Fibroblast of lung (primary cell): ENCODE data around the gene TGFB2. TPM values are rescaled to one million over a fixed set of nuclear protein-coding genes. Genes with fewer than 3 reads are reported as not detected.

Experiments used
- DNase-seq, 2 donors: peaks; one replicate each; pipeline versions ENCODE4 v3.0.0 to v3.0.0-alpha.2; 2010; ENCODE audit warnings: low read depth in 2 of 2
- H2AFZ ChIP-seq: 2 replicates; pipeline ENCODE4 v1.5.1; 2012; ENCODE audit warnings: low read length, control low read depth, inconsistent platforms
- H3K27ac ChIP-seq: 2 replicates; pipeline ENCODE4 v1.5.1; 2011; ENCODE audit warnings: low read length, control low read depth; ENCODE audit not compliant: insufficient read depth
- H3K27me3 ChIP-seq: 2 replicates; pipeline ENCODE4 v1.5.1; 2011; ENCODE audit warnings: mild to moderate bottlenecking, low read length; ENCODE audit not compliant: control insufficient read depth, insufficient read depth
- H3K36me3 ChIP-seq: 2 replicates; pipeline ENCODE4 v1.5.1; 2011; ENCODE audit warnings: low read length; ENCODE audit not compliant: control insufficient read depth, insufficient read depth
- H3K4me1 ChIP-seq: 2 replicates; pipeline ENCODE4 v1.5.1; 2011; ENCODE audit warnings: low read length; ENCODE audit not compliant: control insufficient read depth, insufficient read depth; ENCODE audit errors: extremely low read depth
- H3K4me2 ChIP-seq: 2 replicates; pipeline ENCODE4 v1.5.1; 2011; ENCODE audit warnings: low read length, control low read depth; ENCODE audit not compliant: insufficient read depth; ENCODE audit errors: extremely low read depth
- H3K4me3 ChIP-seq, 4 experiments: fragments of 200-600 bp in 1 of 4; sonication (generic) in 1 of 4; replicated peaks in 1 of 4; 2 replicates each; pipeline ENCODE4 v1.5.1; 2011 to 2016; ENCODE audit warnings: low read length in 4 of 4, low read depth in 3 of 4, mild to moderate bottlenecking in 3 of 4, control low read depth in 2 of 4, inconsistent platforms in 1 of 4, mixed read lengths in 1 of 4; ENCODE audit not compliant: insufficient read depth in 1 of 4; ENCODE audit errors: control extremely low read depth in 1 of 4
- H3K79me2 ChIP-seq: 2 replicates; pipeline ENCODE4 v1.5.1; 2012; ENCODE audit warnings: mild to moderate bottlenecking, low read length, inconsistent platforms; ENCODE audit not compliant: control insufficient read depth, insufficient read depth
- H3K9ac ChIP-seq: 2 replicates; pipeline ENCODE4 v1.5.1; 2011; ENCODE audit warnings: mild to moderate bottlenecking, low read length, control low read depth; ENCODE audit not compliant: insufficient read depth
- H3K9me3 ChIP-seq: 2 replicates; pipeline ENCODE4 v1.5.1; 2012; ENCODE audit warnings: low read depth, low read length; ENCODE audit not compliant: control insufficient read depth, insufficient read depth
- H4K20me1 ChIP-seq: 2 replicates; pipeline ENCODE4 v1.5.1; 2011; ENCODE audit warnings: low read length; ENCODE audit not compliant: control insufficient read depth, insufficient read depth; ENCODE audit errors: extremely low read depth
- CTCF ChIP-seq, 2 donors: IDR thresholded peaks in 1 of 2; conservative IDR thresholded peaks in 1 of 2; 1 replicate in 1 of 2; 2 replicates in 1 of 2; pipeline ENCODE4 v1.5.1; 2011 to 2012; ENCODE audit warnings: low read length in 2 of 2, control low read depth in 1 of 2, inconsistent platforms in 1 of 2, low read depth in 1 of 2, mild to moderate bottlenecking in 1 of 2
- EZH2 ChIP-seq: IDR thresholded peaks from 2 replicates; pipeline ENCODE4 v1.5.1; 2012; ENCODE audit warnings: low read length, control low read depth, mild to moderate bottlenecking; ENCODE audit errors: missing control alignments
- polyA plus RNA-seq, 2 donors: library from polyadenylated mRNA; depleted of rRNA in 1 of 2; stranded (reverse) in 1 of 2; unstranded in 1 of 2; fragments of >200 nt; gene quantifications; 2 replicates each; pipeline ENCODE4 v1.2.1, GENCODE V29; 2011 to 2012; ENCODE audit warnings: missing spikeins in 1 of 2
- total RNA-seq: library from RNA; depleted of rRNA; stranded (reverse); fragments of >200 nt; gene quantifications from 2 replicates; pipeline ENCODE4 v1.2.1, GENCODE V29; 2014

Gene TGFB2
- total and polyA plus RNA-seq, 2 donors (not counting 1 experiment from before 2014, with no cell fraction given): 13.9 to 29.1 TPM

- Histone ChIP-seq H4K20me1 (no peaks in the 10 kb centered on the region), H3K4me2 (no peak overlapping the region), H2AFZ (no peak overlapping the region), H3K79me2 (no peaks in the 10 kb centered on the region), H3K9ac (no peak overlapping the region), H3K27ac (no peak overlapping the region), H3K9me3 (no peaks in the 10 kb centered on the region), H3K27me3 (no peaks in the 10 kb centered on the region), H3K4me1 (peaks cover 6% of the 10 kb centered on the region), H3K36me3 (no peaks in the 10 kb centered on the region), H3K4me3 (no peak overlapping the region)
- no peak for TF ChIP-seq EZH2
- no peak for TF ChIP-seq CTCF (conservative IDR thresholded peaks at IDR 0.05 in 1 of 2, IDR thresholded peaks at IDR 0.05 in 1 of 2; ENCODE audit: low read depth in 1 of 2, low read length in 2 of 2)
- DNase-seq: no peak
Observed at GRCh38 chr1:218431476-218431875, 86.3 kb downstream of the TGFB2 start.

- Histone ChIP-seq H3K9me3 (no peaks in the 10 kb centered on the region), H2AFZ (no peak overlapping the region), H3K27ac (no peak overlapping the region), H3K36me3 (no peaks in the 10 kb centered on the region), H3K79me2 (no peaks in the 10 kb centered on the region), H3K4me2 (no peak overlapping the region), H4K20me1 (no peaks in the 10 kb centered on the region), H3K4me1 (peaks cover 8% of the 10 kb centered on the region), H3K9ac (no peak overlapping the region), H3K4me3 (no peak overlapping the region), H3K27me3 (no peaks in the 10 kb centered on the region)
- DNase-seq: peak; percentile 57 to 72
- TF ChIP-seq CTCF (conservative IDR thresholded peaks at IDR 0.05 in 1 of 2, IDR thresholded peaks at IDR 0.05 in 1 of 2; ENCODE audit: low read depth in 1 of 2, low read length in 2 of 2): no peak
- TF ChIP-seq EZH2: no peak
Observed at GRCh38 chr1:218433744-218434143, 88.6 kb downstream of the TGFB2 start.

- Histone ChIP-seq H3K4me1 (peaks cover 6% of the 10 kb centered on the region), H3K9me3 (no peaks in the 10 kb centered on the region), H3K36me3 (no peaks in the 10 kb centered on the region), H3K9ac (no peak overlapping the region), H3K27me3 (no peaks in the 10 kb centered on the region), H4K20me1 (no peaks in the 10 kb centered on the region), H3K4me2 (no peak overlapping the region), H3K79me2 (no peaks in the 10 kb centered on the region), H3K4me3 (no peak overlapping the region), H3K27ac (no peak overlapping the region), H2AFZ (no peak overlapping the region)
- no peak for DNase-seq
- TF ChIP-seq CTCF (conservative IDR thresholded peaks at IDR 0.05 in 1 of 2, IDR thresholded peaks at IDR 0.05 in 1 of 2; ENCODE audit: low read depth in 1 of 2, low read length in 2 of 2): no peak
- no peak for TF ChIP-seq EZH2
Observed at GRCh38 chr1:218435528-218435927, 90.4 kb downstream of the TGFB2 start.
